ENCODE measurements around the gene EPHB3. TPM values are rescaled to one million over a fixed set of nuclear protein-coding genes. Genes with fewer than 3 reads are reported as not detected.

EPHB3 gene
- total RNA-seq, 2 donors from 2014 or later, result 40.1 to 64.2 TPM

DNA sequence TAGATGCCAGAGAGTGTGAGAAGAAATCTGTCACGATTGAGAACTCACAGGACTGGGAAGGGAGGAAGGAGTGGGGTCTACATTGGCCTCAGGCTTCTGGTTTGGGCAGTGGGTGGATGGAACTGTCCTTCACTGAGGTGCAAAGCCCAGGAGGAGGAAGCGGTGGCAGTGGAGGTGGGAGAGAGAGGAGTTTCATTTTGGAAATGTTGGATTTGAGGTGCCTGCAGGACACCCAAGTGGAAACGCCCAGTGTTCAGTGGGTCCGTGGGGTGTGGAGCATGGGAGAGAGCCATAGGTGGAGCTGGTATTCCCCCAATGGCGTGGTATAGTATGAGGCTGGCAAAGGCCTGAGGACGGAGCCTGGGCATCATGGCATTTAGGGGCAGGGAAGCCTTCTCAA, 9.3 kb upstream of the EPHB3 start:
- no peak for DNase-seq
- Histone ChIP-seq H3K27me3 (no peaks in the 10 kb centered on the region), H3K4me1 (no peaks in the 10 kb centered on the region)

DNA sequence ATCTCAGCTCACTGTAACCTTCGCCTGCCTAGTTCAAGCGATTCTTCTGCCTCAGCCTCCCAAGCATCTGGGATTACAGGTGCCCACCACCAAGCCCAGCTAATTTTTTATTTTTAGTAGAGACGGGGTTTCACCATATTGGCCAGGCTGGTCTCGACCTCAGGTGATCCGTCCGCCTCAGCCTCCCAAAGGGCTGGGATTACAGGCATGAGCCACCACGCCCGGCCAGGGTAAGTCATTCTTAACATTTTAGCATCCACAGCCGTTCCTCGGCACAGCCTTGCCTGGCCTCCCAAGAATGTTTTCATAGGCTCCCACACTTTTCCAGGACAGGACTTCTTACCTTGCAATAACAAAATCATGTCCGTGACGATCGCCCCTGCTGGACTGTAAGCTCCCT, 8.7 kb upstream of the EPHB3 start:
- Histone ChIP-seq H3K36me3 (no peaks in the 10 kb centered on the region), H3K9ac (ENCODE audit: low read depth in 2 of 2, low read length in 2 of 2) (no peak overlapping the region), H3K4me1 (no peaks in the 10 kb centered on the region), H3K27ac (no peak overlapping the region), H3K9me3 (no peaks in the 10 kb centered on the region), H3K4me3 (no peak overlapping the region), H3K27me3 (no peaks in the 10 kb centered on the region)
- intact Hi-C loops (cut with DNase I), result no loop called here
- TF ChIP-seq, protein P1, sequence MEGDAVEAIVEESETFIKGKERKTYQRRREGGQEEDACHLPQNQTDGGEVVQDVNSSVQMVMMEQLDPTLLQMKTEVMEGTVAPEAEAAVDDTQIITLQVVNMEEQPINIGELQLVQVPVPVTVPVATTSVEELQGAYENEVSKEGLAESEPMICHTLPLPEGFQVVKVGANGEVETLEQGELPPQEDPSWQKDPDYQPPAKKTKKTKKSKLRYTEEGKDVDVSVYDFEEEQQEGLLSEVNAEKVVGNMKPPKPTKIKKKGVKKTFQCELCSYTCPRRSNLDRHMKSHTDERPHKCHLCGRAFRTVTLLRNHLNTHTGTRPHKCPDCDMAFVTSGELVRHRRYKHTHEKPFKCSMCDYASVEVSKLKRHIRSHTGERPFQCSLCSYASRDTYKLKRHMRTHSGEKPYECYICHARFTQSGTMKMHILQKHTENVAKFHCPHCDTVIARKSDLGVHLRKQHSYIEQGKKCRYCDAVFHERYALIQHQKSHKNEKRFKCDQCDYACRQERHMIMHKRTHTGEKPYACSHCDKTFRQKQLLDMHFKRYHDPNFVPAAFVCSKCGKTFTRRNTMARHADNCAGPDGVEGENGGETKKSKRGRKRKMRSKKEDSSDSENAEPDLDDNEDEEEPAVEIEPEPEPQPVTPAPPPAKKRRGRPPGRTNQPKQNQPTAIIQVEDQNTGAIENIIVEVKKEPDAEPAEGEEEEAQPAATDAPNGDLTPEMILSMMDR (IDR thresholded peaks at IDR 0.05), result no peak
- no peak for DNase-seq

More for the DNA sequence above, 9.3 kb upstream of the EPHB3 start:
- H3K36me3 ChIP-seq, result no peaks in the 10 kb centered on the region
- no peak overlapping the region for H3K4me3 ChIP-seq
- intact Hi-C loops (cut with DNase I), result no loop called here
- no peaks in the 10 kb centered on the region for H3K9me3 ChIP-seq
- TF ChIP-seq, protein P1 (IDR thresholded peaks at IDR 0.05), result no peak
- H3K27ac ChIP-seq, result no peak overlapping the region
- H3K9ac ChIP-seq (ENCODE audit: low read depth in 2 of 2, low read length in 2 of 2), result no peak overlapping the region

GRCh38 chr3:184553385-184553784, 8.2 kb upstream of the EPHB3 start:
- Histone ChIP-seq H3K36me3 (no peaks in the 10 kb centered on the region), H3K9me3 (no peaks in the 10 kb centered on the region), H3K27ac (no peak overlapping the region), H3K4me1 (no peaks in the 10 kb centered on the region), H3K9ac (ENCODE audit: low read depth in 2 of 2, low read length in 2 of 2) (no peak overlapping the region), H3K27me3 (no peaks in the 10 kb centered on the region), H3K4me3 (no peak overlapping the region)
- TF ChIP-seq, protein P1 (IDR thresholded peaks at IDR 0.05), result no peak
- DNase-seq, result no peak
- intact Hi-C loops (cut with DNase I), result no loop called here

DNA sequence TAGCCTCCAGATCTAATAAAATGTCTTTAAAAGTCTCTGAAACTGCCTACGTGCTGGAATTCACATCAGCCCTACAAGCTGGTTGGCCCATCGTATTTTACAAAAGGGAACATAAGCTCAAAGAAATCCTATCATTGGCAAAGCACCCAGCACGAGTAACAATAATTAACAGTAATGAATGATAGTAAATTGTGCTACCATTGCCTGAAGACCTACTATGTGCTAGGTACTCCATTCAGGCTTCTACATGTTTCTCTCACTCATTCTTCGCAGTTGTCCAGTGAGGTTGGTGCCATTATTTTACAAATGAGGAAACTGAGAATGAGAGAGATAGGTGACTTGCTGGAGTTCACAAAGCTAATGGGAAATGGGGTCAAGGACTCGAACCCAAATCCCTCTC, 7.1 kb upstream of the EPHB3 start:
- Histone ChIP-seq H3K27ac (no peak overlapping the region), H3K27me3 (no peaks in the 10 kb centered on the region), H3K9me3 (no peaks in the 10 kb centered on the region), H3K4me1 (no peaks in the 10 kb centered on the region), H3K36me3 (no peaks in the 10 kb centered on the region), H3K4me3 (no peak overlapping the region), H3K9ac (ENCODE audit: low read depth in 2 of 2, low read length in 2 of 2) (no peak overlapping the region)
- TF ChIP-seq, protein P1 (IDR thresholded peaks at IDR 0.05), result no peak
- intact Hi-C loops (cut with DNase I), result no loop called here
- DNase-seq, result no peak

DNA sequence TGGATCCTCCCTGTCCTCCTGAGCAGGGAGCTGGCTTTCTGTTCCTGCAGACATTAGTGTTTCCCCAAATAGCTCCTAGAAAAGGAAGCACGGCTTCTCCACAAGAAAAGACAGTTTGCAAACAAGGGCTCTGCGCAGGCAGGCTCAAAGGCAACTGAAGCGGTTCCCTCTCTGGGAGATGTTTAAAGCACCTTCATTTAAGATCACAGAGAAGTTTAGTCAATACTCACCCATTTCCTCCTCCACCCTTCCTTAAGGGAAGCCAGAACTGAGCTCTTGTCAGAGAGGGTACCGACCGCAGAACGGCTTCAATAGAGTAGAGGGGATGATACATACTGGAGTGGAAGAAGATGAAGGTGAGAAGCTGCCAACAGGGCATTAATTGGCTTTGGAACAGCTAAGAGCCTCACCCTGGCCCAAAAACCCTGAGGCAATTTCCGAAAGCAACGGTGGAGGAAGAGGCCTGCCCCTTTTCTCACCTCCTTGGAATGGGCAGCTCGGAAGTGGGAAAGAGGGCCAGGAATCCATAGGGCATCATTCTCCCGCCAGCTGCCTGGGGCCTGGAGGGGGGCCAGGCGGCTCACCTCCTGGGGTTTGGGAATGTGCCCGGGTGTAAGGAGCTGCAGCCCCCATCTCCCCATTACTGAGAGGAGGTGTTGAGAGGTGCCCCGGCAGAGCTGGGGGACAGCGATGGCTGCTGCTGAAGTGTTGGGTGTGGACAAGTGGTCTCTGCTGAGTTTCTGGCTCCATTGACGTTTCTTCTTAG, 4.8 kb upstream of the EPHB3 start:
- no peaks in the 10 kb centered on the region for H3K36me3 ChIP-seq
- no peaks in the 10 kb centered on the region for H3K27me3 ChIP-seq
- intact Hi-C loops (cut with DNase I), result no loop called here
- DNase-seq, result no peak
- H3K9me3 ChIP-seq, result no peaks in the 10 kb centered on the region
- no peak overlapping the region for H3K27ac ChIP-seq
- H3K4me3 ChIP-seq, result no peak overlapping the region
- peaks cover 6% of the 10 kb centered on the region for H3K4me1 ChIP-seq
- peak overlapping the region; percentile 16 to 29 for H3K9ac ChIP-seq (ENCODE audit: low read depth in 2 of 2, low read length in 2 of 2)
- TF ChIP-seq, protein P1 (IDR thresholded peaks at IDR 0.05), result no peak
